Activated CD4-positive, alpha-beta T cell treated with anti-CD3 and anti-CD28 coated beads, Interleukin-2, amount 50 U/mL, for 16 hours (primary cell): Measurements from ENCODE around the gene RNF187.
"Not testable (repeated sequence)": the region's sequence is repeated elsewhere in the genome, so short reads cannot be mapped to it uniquely, and the experiment has no call there.

Experiments used
- DNase-seq: peaks from one replicate; pipeline ENCODE4 v3.0.0-alpha.2; 2020

Gene RNF187

DNA sequence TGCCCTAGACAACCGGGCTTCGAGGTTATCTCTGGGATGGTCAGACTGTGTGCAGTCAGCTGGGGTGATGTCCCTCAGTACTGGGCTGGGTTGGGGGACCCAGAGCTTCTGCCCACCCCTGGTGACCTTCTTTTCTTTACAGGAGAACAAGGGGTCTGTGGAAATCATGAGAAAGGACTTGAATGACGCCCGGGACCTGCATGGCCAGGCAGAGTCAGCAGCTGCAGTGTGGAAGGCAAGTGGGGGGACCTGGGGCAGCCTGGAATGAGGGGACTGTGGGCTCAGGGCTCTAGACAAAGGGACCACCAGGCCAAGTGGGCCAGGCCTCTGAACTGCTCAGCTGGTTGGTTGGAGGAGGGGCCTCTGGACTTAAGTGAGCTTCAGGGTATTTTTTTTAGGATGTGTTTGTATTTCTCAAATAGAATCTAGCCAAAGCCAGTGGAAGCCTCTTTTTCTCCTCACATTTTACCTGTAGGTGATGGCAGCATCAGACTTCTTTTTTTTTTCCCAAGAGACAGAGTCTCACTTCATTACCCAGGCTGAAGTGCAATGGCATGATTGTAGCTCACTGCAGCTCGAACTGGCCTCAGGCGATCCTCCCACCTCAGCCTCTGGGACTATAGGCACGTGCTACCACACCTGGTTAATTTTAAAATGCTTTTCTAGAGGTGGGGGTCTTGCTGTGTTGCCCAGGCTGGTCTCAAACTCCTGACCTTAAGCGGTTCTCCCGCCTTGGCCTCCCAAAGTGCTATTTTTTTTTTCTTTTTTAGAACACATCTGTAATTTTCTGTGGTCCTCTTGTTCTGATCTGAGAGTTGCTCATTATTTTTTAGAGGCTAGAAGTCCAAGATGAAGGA lies 1.9 kb downstream of the RNF187 start:
- DNase-seq: no peak

DNA sequence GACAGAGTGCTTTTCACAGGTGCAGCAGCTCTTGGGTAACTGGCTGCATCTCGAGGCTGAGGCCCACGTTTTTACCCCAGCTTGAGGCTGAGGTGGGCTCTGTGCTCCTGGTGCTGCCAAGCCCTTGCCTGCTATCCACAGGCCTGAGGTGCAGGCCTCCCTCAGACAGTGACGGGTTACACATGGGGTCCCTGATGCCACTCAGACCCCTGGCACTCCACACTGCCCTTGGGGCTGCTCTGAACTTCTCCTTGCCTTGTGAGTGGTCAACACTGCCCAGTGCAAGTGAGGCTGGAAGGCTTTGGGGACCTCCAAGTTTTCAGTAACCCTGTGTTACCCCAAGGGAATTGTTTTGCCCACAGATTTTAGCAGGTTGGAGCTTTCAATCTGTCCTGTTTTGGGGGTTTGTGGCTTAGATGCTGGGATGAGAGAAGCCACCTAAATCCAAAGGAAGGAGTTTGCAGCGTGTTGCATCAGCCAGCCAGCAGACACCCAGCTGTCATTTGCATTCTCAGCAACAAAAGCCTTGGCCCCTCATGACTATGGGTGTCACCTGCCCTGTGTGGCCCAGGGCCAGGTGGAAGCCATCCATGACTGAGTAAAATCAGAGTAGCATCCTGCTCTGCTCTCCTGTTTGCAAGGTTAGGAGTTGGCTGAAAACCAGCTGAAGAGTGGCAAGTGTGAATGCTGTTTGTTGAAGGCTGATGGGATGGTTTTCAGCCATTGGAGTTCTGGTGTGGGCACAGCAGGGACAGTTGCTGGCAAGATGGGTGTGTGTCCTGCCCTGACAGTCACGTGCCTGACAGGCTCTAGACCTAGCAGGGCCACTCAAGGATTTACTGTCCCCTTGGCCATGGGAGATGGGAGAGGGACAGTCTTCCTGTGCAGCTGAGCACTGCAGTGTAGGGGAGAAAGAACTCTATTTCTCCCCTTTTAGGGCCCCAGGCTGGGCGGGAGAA lies 3.2 kb downstream of the RNF187 start:
- DNase-seq: peak; percentile 47

DNA sequence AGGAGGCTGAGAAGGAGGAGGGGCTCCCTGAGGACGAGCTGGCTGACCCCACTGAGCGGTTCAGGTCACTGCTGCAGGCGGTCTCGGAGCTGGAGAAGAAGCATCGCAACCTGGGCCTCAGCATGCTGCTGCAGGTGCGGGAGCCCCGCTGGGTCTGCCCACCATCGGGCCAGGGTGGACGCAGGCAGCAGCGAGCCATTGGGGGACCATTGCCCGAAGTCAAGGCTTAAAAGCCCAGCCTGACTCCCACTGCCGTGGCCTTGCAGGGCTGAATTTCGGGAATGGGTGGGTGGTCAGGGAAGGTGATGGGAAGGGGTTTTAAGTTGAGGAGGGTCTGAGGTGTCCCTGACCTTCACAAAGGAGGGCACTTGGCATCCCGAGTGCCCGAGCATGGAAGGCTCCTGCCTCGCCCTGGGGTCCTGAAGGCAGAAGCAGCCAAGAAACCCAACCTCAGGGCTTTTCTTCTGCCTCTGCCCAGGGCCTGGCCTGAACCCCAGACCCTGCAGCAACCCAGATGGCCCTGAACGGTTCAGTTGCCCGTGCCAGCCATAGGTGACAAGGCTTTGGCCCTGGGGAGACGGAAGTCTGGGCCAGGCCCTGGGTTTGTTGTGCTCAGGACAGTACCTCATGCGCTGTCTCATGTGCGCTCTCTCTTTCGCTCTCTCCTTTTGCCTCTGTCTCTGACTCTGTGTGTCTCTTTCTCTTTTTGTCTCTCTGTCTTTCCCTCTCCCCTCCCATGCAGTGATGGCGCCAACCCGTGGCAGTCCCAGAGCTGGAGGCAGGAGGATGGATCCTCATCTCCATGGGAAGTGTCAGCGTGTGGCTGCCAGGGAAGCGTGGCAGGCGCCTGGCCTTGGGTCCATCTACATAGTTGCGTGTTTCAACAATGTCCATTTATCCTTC lies 6.2 kb downstream of the RNF187 start:
- no peak for DNase-seq

DNA sequence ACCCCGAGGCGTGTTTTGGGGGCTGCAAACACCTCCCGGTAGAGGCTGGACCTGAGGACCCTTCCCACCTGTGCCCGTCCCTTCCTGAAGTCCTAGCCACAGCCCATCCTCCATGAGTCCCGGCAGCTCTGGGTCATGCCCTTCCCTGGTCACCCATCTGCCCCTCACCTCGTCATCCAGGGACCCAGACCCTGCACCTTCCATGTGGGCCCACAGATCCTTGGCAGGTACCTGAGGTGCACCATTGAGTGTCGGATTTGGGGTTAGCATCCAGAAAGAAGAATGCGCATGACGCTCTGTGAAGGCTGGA lies 6.8 kb downstream of the RNF187 start:
- DNase-seq: no peak

DNA sequence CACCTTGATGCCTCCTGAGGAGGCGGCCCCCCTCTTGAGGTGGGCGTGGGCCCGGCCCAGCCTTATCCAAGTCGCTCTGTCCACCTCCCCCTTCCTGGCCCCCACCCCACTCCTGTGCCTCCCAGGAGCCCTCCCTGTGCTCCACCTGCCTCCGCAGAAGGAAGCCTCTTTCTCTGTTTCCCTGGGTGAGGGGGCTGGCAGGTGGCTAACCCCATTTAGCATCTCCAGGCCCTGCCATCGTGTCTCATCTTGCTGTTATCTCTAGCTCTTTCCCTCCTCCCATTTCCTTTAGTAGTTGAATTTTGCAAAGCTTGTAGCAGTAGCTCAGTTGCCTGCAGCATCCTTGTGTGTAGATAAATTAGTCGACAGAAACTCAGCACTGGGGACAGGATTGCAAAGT lies 7.2 kb downstream of the RNF187 start:
- no peak for DNase-seq

DNA sequence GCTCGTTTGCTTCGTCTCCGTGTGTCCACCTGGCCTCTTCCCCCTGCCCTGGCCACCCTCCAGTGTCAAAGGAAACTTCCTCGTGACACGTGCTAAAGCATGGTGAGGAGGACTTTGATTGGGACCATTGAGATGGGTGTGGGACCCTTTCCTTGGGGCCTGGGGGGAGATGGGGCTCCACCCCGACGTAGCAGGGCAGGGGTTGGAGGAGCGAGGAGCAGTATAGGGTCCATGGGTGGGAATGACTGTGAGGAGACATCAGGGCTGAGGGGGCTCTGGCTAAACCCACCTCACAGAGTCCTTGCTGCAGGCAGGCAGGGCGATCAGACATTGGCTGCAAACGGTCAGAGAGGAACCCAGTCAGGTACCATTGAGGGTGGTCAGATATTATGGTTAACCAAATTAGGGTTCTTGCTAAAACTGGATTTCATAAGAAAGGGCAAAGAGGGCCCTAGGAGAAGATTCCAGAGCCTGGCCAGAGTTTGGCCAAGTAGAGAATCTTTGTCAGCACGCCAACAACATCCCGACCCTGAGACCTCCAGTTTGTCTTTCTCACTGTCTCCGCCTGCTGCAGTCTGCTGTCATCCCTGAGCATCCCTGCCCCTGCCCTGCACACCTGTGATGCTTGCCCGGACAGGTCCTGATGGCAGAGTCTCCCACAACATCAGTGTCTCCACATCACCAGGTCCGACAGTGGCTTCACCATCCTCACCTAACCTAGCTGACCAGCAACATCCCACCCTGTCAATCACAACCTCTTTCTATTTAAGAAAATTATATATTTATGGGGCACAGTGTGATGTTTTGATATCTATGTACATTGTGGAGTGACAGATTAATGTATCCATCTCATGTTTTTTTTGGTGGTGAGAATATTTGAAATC lies 8.0 kb downstream of the RNF187 start:
- no peak for DNase-seq

DNA sequence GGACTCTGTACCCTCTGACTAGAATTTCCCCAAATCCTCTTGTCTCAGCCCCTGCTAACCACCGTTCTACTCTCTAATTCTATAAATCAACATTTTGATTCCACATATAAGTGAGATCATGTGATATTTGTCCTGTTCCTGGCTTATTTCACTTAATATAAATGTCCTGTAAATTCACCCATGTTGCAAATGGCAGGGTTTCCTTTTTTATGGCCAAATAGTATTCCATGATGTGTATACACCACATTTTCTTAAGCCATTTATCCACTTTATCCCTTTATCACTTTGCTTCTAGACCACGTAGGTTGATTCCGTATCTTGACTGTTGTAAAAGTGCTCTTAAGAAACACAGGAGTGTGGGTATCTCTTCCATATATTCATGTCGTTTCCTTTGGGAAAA lies 8.9 kb downstream of the RNF187 start:
- no peak for DNase-seq

DNA sequence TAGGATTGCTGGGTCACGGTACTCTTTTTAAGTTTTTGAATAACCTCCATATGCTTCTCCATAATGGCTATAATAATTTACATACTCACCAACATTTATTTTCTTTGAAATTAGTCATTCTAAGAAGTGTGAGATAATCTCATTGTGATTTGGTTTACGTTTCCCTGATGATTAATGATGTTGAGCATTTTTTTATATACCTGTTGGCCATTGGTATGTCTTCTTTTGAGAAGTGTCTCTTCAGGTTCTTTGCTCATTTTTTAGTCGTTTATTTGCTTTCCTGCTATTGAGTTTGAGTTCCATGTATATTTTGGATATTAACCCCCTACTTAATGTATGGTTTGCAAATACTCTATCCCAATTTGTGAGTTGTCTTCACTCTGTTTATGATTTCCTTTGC lies 9.3 kb downstream of the RNF187 start:
- DNase-seq: no peak

DNA sequence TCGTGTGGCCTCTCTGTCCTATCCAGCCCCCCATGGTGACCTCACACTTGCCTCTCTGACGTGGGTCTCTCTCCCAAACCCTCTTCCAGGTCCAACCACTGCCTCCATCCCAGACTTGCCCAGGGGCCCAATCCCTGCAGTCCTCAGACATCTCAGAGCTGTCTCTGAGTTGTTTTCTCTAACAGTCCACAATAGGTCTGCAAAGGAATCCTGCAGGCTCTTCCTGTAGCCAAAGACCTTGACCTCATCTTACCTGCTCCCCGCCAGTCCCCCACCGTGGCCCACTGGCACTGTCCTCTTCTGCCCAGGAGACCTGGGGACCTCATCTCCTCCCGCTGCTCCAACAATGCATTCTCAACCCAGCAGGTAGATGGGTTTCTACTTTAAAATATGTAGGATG lies 10.0 kb downstream of the RNF187 start:
- no peak for DNase-seq

DNA sequence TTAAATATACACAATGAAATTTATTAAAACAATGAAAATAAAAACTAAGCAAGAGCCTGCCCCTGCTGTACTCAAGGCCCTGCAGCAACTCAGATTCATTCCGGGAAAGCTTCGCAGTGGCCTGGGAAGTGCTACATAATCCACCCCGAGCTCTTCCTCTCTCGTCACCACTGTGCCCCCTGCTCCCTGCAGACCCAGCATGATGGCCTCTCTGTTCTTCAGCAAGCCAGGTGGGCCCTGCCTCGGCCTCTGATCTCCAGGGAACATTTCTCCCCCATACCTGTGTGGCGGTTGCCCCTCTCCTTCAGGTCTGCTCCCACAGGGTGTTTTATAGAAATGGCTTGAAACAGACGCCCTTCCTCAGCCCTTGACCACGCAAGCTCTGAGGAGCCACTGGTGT lies 10.6 kb downstream of the RNF187 start:
- no peak for DNase-seq

DNA sequence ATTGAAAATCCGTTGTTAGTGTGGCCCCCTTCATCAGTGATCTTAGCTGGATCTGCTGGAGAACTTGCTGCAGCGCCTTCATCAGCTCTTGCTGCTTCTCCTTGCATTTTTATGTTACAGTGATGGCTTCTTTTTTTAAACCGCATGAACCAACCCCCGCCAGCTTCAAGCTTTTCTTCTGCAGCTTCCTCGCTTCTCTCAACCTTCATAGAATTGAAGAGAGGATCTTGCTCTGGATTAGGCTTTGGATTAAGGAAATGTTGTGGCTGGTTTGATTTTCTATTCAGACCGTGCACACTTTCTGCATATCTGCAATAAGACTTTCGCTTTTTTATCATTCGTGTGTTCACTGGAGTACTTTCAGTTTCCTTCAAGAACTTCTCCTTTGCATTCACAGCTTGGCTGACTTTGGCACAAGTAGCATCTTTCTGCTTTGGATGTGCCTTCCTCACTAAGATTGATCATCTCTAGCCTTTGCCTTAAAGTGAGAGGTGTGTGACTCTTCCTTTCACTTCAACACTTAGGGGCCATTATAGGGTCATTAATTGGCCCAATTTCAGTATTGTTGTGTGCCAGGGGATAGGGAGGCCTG lies 13.1 kb downstream of the RNF187 start:
- DNase-seq: peak; percentile 21

DNA sequence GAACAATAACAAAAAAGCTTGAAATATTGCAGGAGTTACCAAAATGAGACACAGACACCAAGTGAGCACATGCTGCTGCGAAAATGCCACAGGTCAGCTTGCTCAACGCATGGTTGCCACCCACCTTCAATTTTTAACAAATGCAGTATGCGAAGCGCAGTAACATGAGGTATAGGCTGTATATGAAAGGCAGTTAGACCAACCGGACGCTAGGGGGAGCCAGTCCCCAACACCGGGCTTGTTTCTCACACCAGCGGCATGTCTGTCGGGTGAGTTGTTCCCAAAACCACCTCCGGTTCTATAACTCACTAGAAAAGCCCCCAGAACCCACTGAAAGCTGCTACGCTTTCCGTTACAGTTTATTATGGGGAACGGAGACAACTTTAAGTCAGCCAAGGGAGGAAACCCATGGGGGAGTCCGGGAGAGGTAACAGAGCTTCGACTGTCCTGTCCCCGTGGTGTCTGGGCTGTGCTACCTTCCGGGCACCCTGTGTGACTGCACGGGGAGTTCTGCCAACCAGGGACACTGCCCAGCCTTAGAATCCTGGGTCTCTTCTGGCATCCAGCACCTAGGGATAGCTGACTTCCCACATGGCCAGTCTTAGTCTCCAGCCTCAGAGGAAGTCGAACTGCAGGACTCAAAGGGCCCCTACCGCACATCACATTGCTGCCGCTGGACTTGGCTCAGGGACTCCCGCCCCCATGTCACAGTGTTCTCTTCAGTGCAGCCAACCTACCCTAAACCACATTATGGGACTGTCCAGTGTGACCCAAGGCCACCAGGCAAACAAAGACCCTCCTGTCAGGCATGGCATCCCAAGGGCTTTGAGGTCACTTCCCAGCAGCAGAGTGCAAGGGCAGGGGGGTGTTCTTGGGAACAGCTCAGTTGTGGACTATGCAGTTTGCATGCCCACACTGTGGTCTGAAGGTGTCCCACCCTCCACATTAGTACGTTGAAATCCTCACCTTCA lies 14.0 kb downstream of the RNF187 start:
- DNase-seq: peak; percentile 94

DNA sequence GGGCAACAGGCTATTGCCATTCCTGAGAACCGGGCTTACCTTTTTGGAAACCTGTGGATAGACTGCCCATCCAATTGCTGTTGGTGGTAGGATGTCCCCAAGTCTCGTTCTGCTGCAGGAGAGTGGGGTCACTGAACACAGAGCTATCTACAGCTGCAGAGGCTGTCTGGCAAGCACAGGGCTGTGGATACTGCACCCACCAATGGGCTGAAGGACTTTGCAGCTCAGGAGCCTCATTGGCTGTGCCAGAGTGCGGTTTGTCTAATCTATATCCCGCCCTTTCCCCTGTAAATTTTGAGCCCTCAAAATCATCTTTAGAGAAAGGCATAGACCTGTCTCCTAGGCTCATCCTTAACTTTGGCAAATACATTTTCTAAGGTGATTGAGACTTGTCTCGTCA lies 15.3 kb downstream of the RNF187 start:
- no peak for DNase-seq

DNA sequence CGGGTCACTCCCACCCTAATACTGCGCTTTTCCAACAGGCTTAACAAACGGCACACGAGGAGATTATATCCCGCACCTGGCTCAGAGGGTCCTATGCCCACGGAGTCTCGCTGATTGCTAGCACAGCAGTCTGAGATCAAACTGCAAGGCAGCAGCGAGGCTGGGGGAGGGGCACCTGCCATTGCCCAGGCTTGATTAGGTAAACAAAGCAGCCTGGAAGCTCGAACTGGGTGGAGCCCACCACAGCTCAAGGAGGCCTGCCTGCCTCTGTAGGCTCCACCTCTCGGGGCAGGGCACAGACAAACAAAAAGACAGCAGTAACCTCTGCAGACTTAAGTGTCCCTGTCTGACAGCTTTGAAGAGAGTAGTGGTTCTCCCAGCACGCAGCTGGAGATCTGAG lies 18.8 kb downstream of the RNF187 start:
- DNase-seq: not testable (repeated sequence)

DNA sequence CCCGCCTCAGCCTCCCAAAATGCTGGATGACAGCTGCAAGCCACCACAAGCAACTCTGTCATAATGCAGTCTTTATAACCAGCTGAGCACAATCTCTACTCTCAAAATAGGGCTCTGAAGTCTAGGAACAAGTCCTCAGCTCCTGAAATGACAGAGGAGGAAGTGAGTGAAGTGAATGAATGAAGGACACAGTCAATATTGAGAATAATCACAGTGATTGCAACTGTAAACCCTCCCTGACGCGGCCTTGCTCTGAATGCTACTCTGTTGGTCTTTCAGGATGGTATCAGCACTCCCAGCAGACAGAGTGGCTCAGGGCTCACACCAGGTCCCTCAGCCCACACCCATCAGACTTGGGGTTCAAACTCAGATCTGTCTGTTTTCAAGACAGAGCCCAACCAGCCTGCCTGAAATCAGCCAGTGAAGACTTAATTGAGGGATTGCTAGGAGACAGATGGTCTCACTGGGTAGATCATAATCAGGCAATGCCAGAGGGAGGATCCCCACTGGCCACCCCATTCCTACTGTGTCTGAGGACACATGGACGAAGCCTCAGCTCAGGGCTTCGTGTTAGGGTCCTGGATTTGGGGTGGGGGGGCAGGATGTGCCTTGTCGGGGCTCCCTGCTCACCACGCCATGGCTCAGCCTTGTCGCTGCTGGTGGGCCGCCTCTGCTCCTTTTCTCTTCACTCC lies 20.9 kb downstream of the RNF187 start:
- no peak for DNase-seq

DNA sequence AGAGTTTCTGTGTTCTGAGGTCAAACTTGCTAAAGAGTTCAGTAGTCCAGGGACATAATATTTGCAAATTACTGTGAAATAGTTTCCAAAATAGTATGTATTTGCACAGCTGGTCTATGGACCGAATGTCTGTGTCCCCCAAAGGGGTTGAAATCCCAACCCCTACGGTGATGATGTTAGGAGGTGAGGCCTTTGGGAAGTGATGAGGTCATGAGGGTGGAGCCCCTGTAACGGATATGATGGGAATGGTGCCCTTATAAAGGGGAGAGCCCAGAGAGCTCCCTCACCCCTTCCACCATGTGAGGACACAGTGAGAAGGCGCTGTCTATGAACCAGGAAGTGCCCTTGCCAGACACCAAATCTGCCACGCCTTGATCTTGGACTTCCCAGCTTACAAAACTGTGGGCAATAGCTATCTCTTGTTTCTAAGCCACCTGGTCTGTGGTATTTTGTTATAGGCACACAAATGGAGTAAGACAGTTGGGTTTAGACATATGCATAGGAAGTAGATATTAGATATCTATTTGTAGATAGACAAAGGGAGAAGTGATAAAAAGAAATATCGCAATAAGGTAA lies 21.7 kb downstream of the RNF187 start:
- no peak for DNase-seq

DNA sequence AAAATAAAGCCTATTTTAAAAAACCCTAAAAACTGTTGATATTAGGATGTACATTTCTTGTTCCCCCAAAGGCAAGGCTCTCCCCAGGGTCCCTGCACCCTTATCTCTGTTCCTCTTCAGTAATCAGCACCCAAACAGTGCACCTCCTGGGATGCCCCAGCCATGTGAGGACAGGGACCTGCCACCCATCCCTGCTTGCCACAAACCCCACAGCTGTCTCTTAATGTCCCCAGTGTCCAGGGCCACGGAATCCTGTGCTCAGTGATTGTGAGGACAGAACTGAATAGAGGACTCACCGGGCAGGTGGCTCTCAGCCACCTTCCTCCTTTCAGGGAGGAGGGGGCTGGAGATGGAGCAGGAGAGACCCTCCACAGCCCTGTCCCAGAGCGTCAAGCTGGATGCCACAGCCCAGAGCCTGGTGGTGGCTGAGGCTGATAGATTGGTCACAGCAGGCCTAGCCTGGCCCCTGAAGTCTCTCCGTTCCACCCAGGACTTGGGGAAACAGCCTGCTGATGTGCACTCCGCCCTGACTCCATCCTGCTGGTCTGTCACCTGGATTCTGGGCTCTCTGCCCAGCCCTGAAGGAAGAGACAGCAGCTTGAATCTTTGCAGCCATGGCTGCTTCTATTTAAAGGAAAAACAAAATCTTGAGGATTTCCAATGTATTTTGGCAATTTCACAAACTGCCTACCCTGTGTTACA lies 23.1 kb downstream of the RNF187 start:
- no peak for DNase-seq

DNA sequence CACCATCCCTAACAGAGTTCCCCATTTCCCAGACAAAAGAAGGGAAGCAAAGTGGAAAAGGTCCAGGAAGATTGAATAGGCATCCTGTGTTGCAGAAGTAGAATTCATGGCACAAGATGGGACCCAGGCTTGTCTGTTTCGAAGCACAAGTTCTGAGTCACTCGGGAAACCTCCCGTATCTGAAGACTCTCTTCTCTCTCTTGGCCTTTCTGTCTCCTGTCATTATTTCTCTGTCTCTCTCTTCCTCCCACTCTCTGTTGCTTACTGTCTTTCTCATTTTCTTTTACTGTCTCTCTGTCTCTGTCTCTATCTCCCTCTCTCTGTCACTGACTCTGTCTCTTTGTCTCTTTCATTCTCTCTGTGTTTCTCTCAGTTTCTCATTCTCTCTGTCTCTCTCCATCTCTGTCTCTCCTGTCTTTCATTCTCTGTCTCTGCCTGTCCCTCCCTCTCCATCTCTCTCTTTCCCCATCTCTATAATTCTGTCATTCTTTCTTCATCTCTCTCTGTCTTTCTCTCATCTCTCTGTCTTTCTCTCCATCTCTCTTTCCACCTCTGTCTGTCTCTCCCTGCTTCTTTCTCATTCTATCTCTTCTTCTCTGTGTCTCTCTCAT lies 23.7 kb downstream of the RNF187 start:
- no peak for DNase-seq
